T47D (cell line): ENCODE measurements around the gene TADA2B.

ENCODE experiments used
- DNase-seq, 2 experiments: peaks; one replicate each; pipeline versions ENCODE4 v3.0.0 to v3.0.0-alpha.2; 2011 to 2012; ENCODE audit warnings: low read depth in 1 of 2, low spot score in 1 of 2
- JUND ChIP-seq: IDR thresholded peaks from 2 replicates; pipeline ENCODE4 v1.6.1; 2012; ENCODE audit warnings: low read depth
- in situ Hi-C: cut with HindIII; loops from 2 replicates; pipeline ENCODE4 v1.10.0; 2016; ENCODE audit warnings: low sequenced_read_pairs, low pct_unique_long_range_greater_than_20kb

Gene TADA2B

DNA sequence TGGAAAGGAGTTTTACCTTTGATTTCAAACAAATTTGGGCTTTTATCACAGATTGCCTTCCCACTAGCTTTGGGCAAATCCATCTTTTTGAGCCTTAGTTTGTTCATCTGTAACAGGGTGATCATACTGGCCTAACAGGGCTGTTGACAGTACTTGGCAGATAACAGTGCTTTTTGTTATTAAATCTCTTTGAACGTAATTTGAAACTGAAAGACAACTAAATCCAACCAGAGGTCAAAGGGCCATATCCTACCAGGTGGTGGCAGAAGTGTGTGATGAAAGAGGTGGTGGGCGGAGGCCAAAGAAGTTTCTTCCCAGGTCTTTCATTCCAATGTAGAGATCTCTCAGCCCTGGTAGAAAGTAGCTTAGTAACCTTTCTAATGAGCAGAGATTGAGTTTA, 35.2 kb upstream of the TADA2B start:
- in situ Hi-C loops, result no loop called here
- no peak for TF ChIP-seq JUND
- no peak for DNase-seq

DNA sequence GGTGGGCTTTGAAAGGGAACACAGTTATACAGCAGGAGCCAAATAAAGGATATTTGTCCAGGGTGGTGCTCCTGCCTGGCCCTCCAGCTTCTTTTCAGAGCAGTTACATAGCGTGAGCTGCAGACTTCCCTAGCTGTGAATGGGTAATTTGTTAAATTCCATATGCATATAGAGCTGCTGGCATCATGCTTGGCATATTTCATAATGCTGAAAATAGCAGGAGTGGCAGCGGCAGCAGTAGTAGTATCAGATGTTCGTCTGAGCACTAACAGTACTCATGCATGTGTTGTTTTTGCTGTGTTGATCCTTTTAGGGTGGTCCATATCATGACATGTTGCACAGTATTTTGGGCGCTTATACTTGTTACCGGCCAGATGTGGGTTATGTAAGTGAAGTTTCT, 33.6 kb upstream of the TADA2B start:
- in situ Hi-C loops, result no loop called here
- no peak for TF ChIP-seq JUND
- DNase-seq, result no peak

DNA sequence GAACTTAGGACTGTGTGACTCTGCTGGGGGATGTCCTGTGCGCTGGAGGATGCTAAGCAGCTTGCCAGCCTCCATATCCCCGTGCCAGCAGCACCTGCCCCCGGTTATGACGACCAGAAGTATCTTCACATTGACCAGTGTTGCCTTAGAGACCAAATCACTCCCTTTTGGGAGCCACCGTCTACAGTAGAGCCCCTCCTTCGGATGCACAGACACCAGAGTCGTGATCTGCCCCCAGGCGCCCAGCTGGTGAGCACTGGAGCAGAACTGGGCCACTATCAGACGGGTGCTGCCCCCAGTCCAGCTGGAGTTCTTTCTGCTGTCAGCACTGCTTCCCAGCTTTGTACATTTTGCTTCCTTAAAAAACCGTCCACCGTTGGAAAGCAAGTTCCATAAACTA, 30.0 kb upstream of the TADA2B start:
- TF ChIP-seq JUND, result no peak
- in situ Hi-C loops, result no loop called here
- no peak for DNase-seq

DNA sequence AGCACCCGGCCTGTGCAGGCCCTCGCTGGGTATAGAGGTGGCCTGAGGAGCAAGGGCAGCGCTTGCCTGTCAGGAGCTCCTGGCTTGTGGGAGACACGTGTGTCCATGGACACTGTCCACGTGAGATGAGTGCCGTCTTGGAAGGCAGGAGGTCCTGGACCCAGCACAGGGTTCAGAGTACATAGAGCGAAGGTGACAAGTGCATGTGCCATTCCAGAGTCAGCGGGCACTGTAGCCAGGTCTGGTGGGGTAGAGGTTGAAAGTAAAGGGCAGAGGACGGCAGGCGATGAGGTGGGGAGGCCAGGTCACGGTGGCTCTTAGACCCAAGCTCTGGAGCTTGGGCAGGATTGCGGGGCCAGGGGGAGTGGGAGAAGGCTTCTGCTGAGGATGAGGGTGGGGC, 28.4 kb upstream of the TADA2B start:
- no peak for TF ChIP-seq JUND
- DNase-seq, result no peak
- in situ Hi-C loops, result no loop called here

DNA sequence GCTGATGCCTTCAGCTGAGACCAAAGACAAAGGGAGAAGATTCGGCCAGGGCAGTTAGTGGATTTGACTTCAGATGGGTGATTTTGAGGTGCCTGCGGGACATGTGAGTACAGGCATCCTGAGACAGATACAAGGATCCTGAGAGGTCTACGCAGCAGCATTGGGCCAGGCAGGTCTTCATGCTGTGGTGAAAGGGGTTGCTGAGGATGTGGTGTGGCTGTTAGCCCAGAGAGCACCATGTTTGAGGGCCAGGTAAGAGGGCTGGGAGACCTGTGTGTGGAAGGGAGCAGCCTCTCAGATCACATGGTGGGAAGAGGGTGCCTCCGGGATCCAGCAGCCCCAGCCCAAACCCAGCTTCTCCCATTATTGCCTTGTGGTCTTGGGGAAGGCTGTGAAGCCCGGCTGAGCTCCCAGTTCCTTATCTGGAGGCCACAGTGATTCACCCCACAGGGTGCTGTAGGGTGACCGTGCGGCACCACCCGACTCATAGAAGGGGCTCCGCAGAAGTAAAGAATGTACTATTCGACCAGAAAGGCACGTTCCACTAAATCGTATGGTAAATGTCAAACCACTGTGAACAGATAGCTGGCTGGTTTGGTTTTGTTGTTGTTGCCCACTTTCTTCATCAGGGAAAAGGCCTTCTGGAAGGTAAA, 27.7 kb upstream of the TADA2B start:
- no peak for TF ChIP-seq JUND
- DNase-seq, result no peak
- in situ Hi-C loops, result no loop called here

DNA sequence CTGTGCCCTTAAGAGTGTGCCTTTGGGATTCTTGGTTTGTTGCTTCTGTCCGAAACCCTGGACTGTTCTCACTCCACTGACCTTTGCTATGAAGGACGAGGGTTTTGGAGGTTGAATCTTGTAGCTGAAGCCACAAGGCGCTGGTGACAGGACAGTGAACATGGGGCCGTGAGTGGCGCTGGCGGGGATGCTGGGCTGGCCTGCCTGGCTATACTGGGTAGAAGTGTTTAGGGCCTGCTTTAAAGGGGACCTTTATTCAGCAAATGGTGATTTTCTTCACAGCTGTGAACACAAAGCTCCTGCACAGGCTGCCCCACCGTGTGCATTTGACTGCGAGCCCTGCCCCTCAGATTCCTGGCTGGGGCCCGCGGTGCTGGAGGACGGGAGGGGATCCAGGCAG, 27.1 kb upstream of the TADA2B start:
- no peak for DNase-seq
- in situ Hi-C loops, result no loop called here
- no peak for TF ChIP-seq JUND

DNA sequence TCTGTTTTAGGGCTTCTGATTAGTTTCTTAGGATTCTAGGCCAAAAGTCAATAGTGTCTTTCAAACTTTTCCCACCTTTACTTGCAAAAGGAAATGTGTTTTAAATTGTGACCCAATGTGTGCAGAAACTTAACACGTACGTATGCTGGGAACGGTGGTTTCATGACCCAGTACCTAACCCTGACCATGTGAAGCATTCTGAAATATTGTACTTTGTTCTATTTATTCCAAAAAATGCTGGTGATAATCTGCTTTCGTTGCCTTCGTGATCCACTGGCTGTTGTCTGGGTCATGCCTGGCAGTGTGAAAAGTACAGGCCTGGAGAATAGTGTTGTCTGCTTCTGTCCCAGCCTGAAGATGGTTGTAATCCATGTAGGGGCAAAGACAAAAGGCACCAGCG, 26.7 kb upstream of the TADA2B start:
- in situ Hi-C loops, result no loop called here
- no peak for DNase-seq
- no peak for TF ChIP-seq JUND

DNA sequence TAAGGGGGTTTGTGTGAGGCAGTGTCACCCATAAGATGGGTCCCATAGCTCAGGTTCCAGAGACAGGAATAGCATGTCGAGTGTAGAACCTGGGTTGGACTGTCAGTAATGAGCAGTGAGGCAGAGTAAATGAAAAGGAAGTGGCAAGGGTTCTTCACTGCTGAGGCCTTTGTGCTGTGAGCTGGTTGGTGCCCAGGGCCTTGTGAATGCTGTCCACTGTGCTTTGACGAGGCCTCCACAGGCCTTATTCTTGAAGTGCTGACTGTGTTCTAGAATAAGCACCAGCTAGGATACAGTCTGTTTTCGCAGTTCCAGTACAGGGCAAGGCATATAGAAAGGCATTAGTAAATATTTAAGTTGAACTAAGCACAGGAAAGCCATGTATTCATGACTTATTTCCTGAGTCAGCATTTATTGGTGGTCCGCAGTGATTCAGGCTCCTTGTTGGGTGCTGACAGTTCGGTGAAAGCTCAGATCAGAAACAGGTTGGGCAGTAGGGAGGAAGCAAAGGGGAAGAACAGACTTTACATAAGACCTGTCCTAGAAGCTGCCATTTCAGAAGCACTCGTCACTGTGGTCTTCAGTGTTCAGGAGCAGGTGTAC, 25.6 kb upstream of the TADA2B start:
- in situ Hi-C loops, result no loop called here

DNA sequence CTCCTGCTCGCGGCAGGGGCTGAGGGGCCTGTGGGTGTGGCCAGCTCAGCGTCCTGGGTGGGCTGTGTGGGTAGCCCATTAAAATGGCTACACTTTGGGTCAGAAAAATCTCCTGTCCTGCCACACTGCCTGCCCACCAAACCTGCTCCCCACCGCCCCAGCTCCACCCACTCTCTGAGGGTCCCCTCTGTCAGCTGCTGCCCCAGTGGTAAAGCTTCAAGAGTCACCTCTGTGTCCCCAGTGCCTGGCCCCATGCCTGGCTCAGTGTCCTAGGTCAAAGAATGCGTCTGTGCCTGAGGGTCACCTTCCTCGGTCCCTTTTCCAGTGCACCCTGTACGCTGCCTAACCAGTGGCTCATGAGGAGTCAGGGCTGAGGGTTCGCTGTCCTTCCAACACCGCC, 24.9 kb upstream of the TADA2B start:
- no peak for TF ChIP-seq JUND
- no peak for DNase-seq
- in situ Hi-C loops, result no loop called here

More for the DNA sequence above, 25.6 kb upstream of the TADA2B start:
- no peak for TF ChIP-seq JUND
- no peak for DNase-seq

DNA sequence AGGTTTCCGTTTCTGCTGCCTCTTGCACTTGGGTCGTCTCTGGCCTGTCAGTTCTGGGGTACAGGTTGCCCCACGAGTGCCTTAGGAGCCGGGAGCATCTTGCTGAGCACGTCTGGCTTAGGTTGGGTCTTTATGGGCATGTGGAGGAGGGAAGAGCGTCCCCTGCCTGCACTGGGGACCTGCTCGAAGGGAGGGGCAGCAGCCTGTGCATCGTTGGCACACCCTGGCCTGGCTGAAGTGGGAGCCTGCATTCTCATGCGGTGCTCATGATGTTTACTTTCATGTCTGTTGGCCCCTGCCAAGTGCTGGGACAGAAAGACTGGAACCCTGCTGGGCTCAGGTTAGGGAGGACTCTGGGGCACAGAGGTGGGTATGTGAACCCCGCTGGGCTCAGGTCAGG, 23.8 kb upstream of the TADA2B start:
- TF ChIP-seq JUND, result no peak
- no peak for DNase-seq
- in situ Hi-C loops, result no loop called here

DNA sequence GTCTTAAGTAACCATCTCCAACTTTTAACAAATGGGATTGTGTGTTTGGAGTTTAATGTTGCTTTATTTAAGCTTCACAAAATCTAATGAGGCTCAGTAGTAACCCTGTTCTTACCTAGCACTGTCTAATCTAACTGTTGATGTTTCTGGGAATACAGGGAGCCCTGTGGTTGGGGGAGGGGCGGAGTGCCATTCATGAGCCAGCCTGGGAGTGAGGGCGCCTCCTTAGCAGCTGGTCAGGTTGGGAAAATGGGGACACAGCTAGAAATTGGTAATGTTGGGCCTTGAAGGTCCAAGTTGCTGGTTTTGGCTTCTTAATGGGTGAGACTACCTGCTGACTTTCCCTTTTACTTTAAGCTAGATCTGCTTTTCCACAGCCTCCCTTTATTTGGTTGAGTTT, 22.9 kb upstream of the TADA2B start:
- TF ChIP-seq JUND, result no peak
- in situ Hi-C loops, result no loop called here
- DNase-seq, result no peak

DNA sequence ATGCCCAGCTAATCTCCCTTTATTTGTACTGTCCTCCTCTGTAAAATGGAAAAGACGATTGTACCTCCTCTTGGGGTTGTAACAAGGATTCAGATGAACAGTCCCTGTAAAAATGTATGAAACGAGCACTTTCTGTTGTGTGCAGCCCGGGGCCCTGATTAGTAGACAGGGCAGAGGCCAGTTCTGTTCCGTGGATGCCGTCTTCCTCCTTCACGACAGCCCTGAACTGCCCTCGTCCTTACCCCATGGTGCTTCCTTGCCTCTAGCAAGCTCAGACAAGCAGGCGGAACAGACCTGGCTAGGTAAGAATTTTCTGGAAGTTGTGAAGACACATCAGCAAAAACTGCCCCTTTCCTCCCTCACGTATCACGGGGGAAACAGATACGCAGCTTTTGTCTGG, 22.3 kb upstream of the TADA2B start:
- DNase-seq, result no peak
- no peak for TF ChIP-seq JUND
- in situ Hi-C loops, result no loop called here

DNA sequence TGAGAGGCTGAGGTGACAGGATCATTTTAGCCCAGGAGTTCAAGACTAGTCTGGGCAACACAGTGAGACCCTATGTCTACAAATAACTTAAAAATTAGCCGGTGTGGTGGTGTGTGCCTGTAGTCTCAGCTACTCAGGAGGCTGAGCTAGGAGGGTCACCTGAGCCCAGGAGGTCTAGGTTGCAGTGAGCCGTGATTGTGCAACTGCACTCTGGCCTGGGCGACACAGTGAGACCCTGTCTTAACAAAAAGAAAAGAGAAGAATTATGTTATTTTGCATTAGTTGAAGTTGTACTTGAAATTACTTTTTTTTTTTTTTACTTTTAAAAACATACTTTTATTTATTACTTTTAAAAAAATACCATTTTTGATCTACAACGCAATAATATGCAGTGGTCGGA, 21.8 kb upstream of the TADA2B start:
- no peak for DNase-seq
- TF ChIP-seq JUND, result no peak
- in situ Hi-C loops, result no loop called here
